K562 (cell line): ENCODE measurements around the gene PTPN1. TPM values are rescaled to one million over a fixed set of nuclear protein-coding genes. Genes with fewer than 3 reads are reported as not detected.
A peak's percentile ranks its signal among the peaks of the same experiment; 100 is the strongest.

ENCODE experiments used
- CHD4 ChIP-seq: fragments of 200-600 bp; sonication (generic); IDR thresholded peaks from 3 replicates; pipeline ENCODE4 v1.6.1; 2012; ENCODE audit warnings: low read depth, mild to moderate bottlenecking, mixed read lengths, low read length, inconsistent platforms; ENCODE audit not compliant: insufficient read depth, insufficient replicate concordance, poor library complexity, severe bottlenecking
- CSDE1 ChIP-seq, 2 experiments: fragments of 450-650 bp; IDR thresholded peaks; 2 replicates each; pipeline ENCODE4 v1.6.1; 2016; ENCODE audit warnings: mild to moderate bottlenecking in 1 of 2
- ETV5 ChIP-seq: sonication (generic); formaldehyde crosslinking; IDR thresholded peaks from 2 replicates; pipeline ENCODE4 v1.4.0; 2020; ENCODE audit warnings: low read depth, mild to moderate bottlenecking, missing genetic modification reagents
- HIVEP1 ChIP-seq: fragments of 250-450 bp; sonication (Bioruptor Pico); IDR thresholded peaks from 2 replicates; pipeline ENCODE4 v1.4.0; 2020; ENCODE audit warnings: mild to moderate bottlenecking
- IFI16 ChIP-seq: fragments of 250-450 bp; sonication (Bioruptor Pico); IDR thresholded peaks from 2 replicates; pipeline ENCODE4 v2.1.2; 2022; ENCODE audit warnings: mild to moderate bottlenecking, inconsistent platforms
- KAT2B ChIP-seq: IDR thresholded peaks from one replicate; pipeline ENCODE4 v1.6.1; 2012; ENCODE audit warnings: low read depth, mild to moderate bottlenecking, control low read depth, inconsistent platforms, low read length, moderate library complexity
- RCOR1 ChIP-seq, 2 experiments: IDR thresholded peaks; 2 replicates each; pipeline ENCODE4 v1.6.1; 2012; ENCODE audit warnings: low read depth in 2 of 2, low read length in 2 of 2, borderline replicate concordance in 1 of 2, improper control_type of control experiment in 1 of 2
- SMAD1 ChIP-seq: fragments of 150-350 bp; IDR thresholded peaks from 2 replicates; pipeline ENCODE4 v1.6.1; 2014; ENCODE audit warnings: low read length, low read depth; ENCODE audit not compliant: partially characterized antibody
- SREBF1 ChIP-seq: fragments of 150-350 bp; IDR thresholded peaks from 2 replicates; pipeline ENCODE4 v1.6.1; 2014; ENCODE audit warnings: antibody characterized with exemption, low read depth, low read length, borderline replicate concordance
- SRF ChIP-seq, 2 experiments: fragments of 250-450, 450-650 bp in 1 of 2; sonication (Bioruptor Pico) in 1 of 2; sonication (generic) in 1 of 2; formaldehyde crosslinking; IDR thresholded peaks; 2 replicates each; pipeline versions ENCODE4 v1.5.0 to v1.5.1; 2020 to 2022; ENCODE audit warnings: mild to moderate bottlenecking in 1 of 2, missing genetic modification reagents in 1 of 2
- ZNF253 ChIP-seq: fragments of 250-450 bp; sonication (Bioruptor Pico); conservative IDR thresholded peaks from 2 replicates; pipeline ENCODE4 v1.6.1; 2021; ENCODE audit warnings: mild to moderate bottlenecking
- ZNF408 ChIP-seq: fragments of 250-450 bp; sonication (Bioruptor Pico); IDR thresholded peaks from 2 replicates; pipeline ENCODE4 v1.4.0; 2020; ENCODE audit warnings: low read depth, mild to moderate bottlenecking, moderate library complexity
- ZNF785 ChIP-seq: fragments of 250-450 bp; sonication (Bioruptor Pico); IDR thresholded peaks from 2 replicates; pipeline ENCODE4 v1.4.0; 2020; ENCODE audit warnings: mild to moderate bottlenecking
- polyA plus RNA-seq, 8 experiments: library from polyadenylated mRNA; depleted of rRNA in 4 of 8; stranded (reverse) in 5 of 8; unstranded in 3 of 8; fragments of >200 nt; fragmentation: Nextera tagmentation in 2 of 8; fragmentation: Illumina TruSeq in 1 of 8; extraction: Ambion mirVana in 2 of 8; extraction: Trizol in 1 of 8; gene quantifications; 2 replicates each; pipeline versions ENCODE4 v1.2.1 to v1.2.3, GENCODE V29; 2011 to 2014; ENCODE audit warnings: inconsistent platforms in 1 of 8, missing spikeins in 1 of 8
- total RNA-seq, 7 experiments: library from RNA; depleted of rRNA in 6 of 7; stranded (reverse); fragments of >200 nt in 6 of 7; fragmentation: Illumina TruSeq in 2 of 7; extraction: Trizol in 2 of 7; gene quantifications; 2 replicates each; pipeline versions ENCODE4 v1.2.1 to v1.2.3, GENCODE V29; 2011 to 2021; ENCODE audit warnings: low replicate concordance in 1 of 7
- TF ChIP-seq, protein P1 (sequence below): fragments of 250-450 bp; sonication (Bioruptor Pico); IDR thresholded peaks from 2 replicates; pipeline ENCODE4 v1.4.0; 2020
- TF ChIP-seq, protein P2 (sequence below): sonication (generic); IDR thresholded peaks from 2 replicates; pipeline ENCODE4 v1.6.1; 2016
- TF ChIP-seq, protein P3 (sequence below): fragments of 250-450 bp; sonication (Bioruptor Pico); IDR thresholded peaks from 2 replicates; pipeline ENCODE4 v1.4.0; 2020; ENCODE audit warnings: mild to moderate bottlenecking, moderate library complexity
- TF ChIP-seq, protein P4 (sequence below), 2 experiments: fragments of 200-800 bp in 1 of 2; sonication (Bioruptor generic) in 1 of 2; sonication (generic) in 1 of 2; formaldehyde crosslinking in 1 of 2; IDR thresholded peaks in 1 of 2; conservative IDR thresholded peaks in 1 of 2; 2 replicates each; pipeline versions ENCODE4 v1.5.0 to v1.6.1; 2016 to 2020; ENCODE audit warnings: missing compliant biosample characterization in 1 of 2, missing genetic modification characterization in 1 of 2, missing genetic modification reagents in 1 of 2

The PTPN1 gene
- total and polyA plus RNA-seq, 9 of the 15 experiments (the other 6 are each of a cell fraction or from before 2014, with no cell fraction given) = 11.0 to 85.3 (median 54.0) TPM

DNA sequence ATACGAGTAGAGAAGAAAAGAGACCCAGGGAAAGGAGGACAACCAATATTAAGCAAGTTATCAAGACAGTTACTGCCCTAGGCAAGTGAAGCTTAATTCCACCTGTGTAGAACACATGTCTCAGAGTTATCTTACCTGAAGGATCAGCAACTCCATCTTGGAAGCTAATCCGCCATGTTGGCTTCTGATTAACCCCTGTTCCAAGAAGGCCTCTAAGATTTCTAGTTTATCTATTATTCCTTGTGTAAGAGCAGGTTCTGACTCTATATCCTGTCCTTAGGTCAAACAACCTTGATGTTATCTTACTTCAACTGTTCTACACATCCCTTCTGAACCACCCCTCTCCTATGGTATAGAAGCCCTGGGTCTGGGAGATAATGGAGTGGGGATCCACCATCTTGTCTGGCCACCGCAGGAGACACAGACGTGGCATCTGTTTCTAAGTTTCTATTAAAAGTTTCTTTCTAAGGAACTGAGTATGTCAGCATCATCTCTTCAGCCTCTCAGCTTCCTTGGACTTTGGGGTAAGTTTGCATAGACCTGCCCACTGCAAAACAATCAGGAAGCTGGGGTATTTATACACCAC lies 27.7 kb upstream of the PTPN1 start (continued):
- TF ChIP-seq, protein P1, sequence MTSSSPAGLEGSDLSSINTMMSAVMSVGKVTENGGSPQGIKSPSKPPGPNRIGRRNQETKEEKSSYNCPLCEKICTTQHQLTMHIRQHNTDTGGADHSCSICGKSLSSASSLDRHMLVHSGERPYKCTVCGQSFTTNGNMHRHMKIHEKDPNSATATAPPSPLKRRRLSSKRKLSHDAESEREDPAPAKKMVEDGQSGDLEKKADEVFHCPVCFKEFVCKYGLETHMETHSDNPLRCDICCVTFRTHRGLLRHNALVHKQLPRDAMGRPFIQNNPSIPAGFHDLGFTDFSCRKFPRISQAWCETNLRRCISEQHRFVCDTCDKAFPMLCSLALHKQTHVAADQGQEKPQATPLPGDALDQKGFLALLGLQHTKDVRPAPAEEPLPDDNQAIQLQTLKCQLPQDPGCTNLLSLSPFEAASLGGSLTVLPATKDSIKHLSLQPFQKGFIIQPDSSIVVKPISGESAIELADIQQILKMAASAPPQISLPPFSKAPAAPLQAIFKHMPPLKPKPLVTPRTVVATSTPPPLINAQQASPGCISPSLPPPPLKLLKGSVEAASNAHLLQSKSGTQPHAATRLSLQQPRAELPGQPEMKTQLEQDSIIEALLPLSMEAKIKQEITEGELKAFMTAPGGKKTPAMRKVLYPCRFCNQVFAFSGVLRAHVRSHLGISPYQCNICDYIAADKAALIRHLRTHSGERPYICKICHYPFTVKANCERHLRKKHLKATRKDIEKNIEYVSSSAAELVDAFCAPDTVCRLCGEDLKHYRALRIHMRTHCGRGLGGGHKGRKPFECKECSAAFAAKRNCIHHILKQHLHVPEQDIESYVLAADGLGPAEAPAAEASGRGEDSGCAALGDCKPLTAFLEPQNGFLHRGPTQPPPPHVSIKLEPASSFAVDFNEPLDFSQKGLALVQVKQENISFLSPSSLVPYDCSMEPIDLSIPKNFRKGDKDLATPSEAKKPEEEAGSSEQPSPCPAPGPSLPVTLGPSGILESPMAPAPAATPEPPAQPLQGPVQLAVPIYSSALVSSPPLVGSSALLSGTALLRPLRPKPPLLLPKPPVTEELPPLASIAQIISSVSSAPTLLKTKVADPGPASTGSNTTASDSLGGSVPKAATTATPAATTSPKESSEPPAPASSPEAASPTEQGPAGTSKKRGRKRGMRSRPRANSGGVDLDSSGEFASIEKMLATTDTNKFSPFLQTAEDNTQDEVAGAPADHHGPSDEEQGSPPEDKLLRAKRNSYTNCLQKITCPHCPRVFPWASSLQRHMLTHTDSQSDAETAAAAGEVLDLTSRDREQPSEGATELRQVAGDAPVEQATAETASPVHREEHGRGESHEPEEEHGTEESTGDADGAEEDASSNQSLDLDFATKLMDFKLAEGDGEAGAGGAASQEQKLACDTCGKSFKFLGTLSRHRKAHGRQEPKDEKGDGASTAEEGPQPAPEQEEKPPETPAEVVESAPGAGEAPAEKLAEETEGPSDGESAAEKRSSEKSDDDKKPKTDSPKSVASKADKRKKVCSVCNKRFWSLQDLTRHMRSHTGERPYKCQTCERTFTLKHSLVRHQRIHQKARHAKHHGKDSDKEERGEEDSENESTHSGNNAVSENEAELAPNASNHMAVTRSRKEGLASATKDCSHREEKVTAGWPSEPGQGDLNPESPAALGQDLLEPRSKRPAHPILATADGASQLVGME (CRISPR knock-in tag) = no peak
- no peak for TF ChIP-seq IFI16 (CRISPR knock-in tag)
- TF ChIP-seq SRF (CRISPR knock-in tag; IDR thresholded peaks at IDR 0.05) = no peak
- no peak for TF ChIP-seq CHD4
- TF ChIP-seq ZNF408 (CRISPR knock-in tag) = no peak
- peak in 1 of 2 experiments; percentile 88; a peak in 2 of 4 replicates for TF ChIP-seq RCOR1 (IDR thresholded peaks at IDR 0.05; ENCODE audit: borderline replicate concordance in 1 of 2, low read depth in 2 of 2, low read length in 2 of 2)
- TF ChIP-seq KAT2B = no peak
- TF ChIP-seq ETV5 (CRISPR knock-in tag) = 0 out of 2 replicates have a peak, but pooled peaks have one; percentile 28
- TF ChIP-seq, protein P2, sequence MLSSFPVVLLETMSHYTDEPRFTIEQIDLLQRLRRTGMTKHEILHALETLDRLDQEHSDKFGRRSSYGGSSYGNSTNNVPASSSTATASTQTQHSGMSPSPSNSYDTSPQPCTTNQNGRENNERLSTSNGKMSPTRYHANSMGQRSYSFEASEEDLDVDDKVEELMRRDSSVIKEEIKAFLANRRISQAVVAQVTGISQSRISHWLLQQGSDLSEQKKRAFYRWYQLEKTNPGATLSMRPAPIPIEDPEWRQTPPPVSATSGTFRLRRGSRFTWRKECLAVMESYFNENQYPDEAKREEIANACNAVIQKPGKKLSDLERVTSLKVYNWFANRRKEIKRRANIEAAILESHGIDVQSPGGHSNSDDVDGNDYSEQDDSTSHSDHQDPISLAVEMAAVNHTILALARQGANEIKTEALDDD = peak; percentile 68; the same call in 1 of the 2 replicates
- TF ChIP-seq, protein P3, sequence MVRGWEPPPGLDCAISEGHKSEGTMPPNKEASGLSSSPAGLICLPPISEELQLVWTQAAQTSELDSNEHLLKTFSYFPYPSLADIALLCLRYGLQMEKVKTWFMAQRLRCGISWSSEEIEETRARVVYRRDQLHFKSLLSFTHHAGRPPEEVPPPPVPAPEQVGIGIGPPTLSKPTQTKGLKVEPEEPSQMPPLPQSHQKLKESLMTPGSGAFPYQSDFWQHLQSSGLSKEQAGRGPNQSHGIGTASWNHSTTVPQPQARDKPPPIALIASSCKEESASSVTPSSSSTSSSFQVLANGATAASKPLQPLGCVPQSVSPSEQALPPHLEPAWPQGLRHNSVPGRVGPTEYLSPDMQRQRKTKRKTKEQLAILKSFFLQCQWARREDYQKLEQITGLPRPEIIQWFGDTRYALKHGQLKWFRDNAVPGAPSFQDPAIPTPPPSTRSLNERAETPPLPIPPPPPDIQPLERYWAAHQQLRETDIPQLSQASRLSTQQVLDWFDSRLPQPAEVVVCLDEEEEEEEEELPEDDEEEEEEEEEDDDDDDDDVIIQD (CRISPR knock-in tag) = no peak
- no peak for TF ChIP-seq HIVEP1 (CRISPR knock-in tag)
- TF ChIP-seq ZNF785 (CRISPR knock-in tag) = no peak
- no peak for TF ChIP-seq ZNF253
- TF ChIP-seq, protein P4, sequence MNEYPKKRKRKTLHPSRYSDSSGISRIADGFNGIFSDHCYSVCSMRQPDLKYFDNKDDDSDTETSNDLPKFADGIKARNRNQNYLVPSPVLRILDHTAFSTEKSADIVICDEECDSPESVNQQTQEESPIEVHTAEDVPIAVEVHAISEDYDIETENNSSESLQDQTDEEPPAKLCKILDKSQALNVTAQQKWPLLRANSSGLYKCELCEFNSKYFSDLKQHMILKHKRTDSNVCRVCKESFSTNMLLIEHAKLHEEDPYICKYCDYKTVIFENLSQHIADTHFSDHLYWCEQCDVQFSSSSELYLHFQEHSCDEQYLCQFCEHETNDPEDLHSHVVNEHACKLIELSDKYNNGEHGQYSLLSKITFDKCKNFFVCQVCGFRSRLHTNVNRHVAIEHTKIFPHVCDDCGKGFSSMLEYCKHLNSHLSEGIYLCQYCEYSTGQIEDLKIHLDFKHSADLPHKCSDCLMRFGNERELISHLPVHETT (CRISPR knock-in tag; conservative IDR thresholded peaks at IDR 0.05 in 1 of 2, IDR thresholded peaks at IDR 0.05 in 1 of 2) = peak in 1 of 2 experiments; percentile 81; a peak in 2 of 4 replicates
- TF ChIP-seq CSDE1 (IDR thresholded peaks at IDR 0.05) = no peak
- TF ChIP-seq SMAD1 = no peak
- no peak for TF ChIP-seq SREBF1
